Measurements from ENCODE around the gene MORC2.

- TF ChIP-seq CTCF (IDR thresholded peaks at IDR 0.05; ENCODE audit: poor library complexity, severe bottlenecking) (no peak), REST (IDR thresholded peaks at IDR 0.05; ENCODE audit: borderline replicate concordance) (no peak), EZH2 (IDR thresholded peaks at IDR 0.05; ENCODE audit: borderline replicate concordance, insufficient read depth, low read length, poor library complexity, severe bottlenecking) (no peak), RAD21 (conservative IDR thresholded peaks at IDR 0.05) (no peak), POLR2AphosphoS5 (IDR thresholded peaks at IDR 0.05) (no peak)
These were observed 35.9 kb downstream of the MORC2 start for GRCh38 chr22:30932661-30933060.

All from neural cell (in vitro differentiated cells).